CD4-positive, alpha-beta T cell treated with Interleukin-17A for 1 hour (primary cell): ENCODE data around the gene GM2A.
"Not testable (repeated sequence)": the region's sequence is repeated elsewhere in the genome, so short reads cannot be mapped to it uniquely, and the experiment has no call there.

Source experiments
- DNase-seq: peaks from one replicate; pipeline ENCODE4 v3.0.0-alpha.2; 2020

GM2A gene

GRCh38 chr5:151295138-151295537 is 42.2 kb downstream of the GM2A start:
- no peak for DNase-seq

GRCh38 chr5:151295791-151296477 is 42.9 kb downstream of the GM2A start:
- no peak for DNase-seq

- no peak for DNase-seq
These were observed 43.5 kb downstream of the GM2A start for GRCh38 chr5:151296478-151296830.

- no peak for DNase-seq
These were observed 44.0 kb downstream of the GM2A start for GRCh38 chr5:151296974-151297373.

- DNase-seq: no peak
These were observed 45.3 kb downstream of the GM2A start for GRCh38 chr5:151298063-151298855.

- no peak for DNase-seq
These were observed 50.7 kb downstream of the GM2A start, which contains the start of gene SLC36A3 for GRCh38 chr5:151303666-151304065. Gene SLC36A3, minus strand, starts transcription at chr5:151303766. Its CDS starts 412 bp downstream, at chr5:151303354.

GRCh38 chr5:151309266-151309665 is 56.3 kb downstream of the GM2A start:
- DNase-seq: not testable (repeated sequence)

GRCh38 chr5:151309821-151310220 is 56.8 kb downstream of the GM2A start:
- DNase-seq: not testable (repeated sequence)

GRCh38 chr5:151310932-151311331 is 57.9 kb downstream of the GM2A start:
- no peak for DNase-seq

- no peak for DNase-seq
These were observed 59.9 kb downstream of the GM2A start for GRCh38 chr5:151312756-151313324.

GRCh38 chr5:151313357-151313756 is 60.4 kb downstream of the GM2A start:
- DNase-seq: no peak

- peak; percentile 47 for DNase-seq
These were observed 63.1 kb downstream of the GM2A start for GRCh38 chr5:151315998-151316597.

- DNase-seq: no peak
These were observed 64.9 kb downstream of the GM2A start for GRCh38 chr5:151317871-151318270.

GRCh38 chr5:151318850-151319732 is 66.1 kb downstream of the GM2A start:
- DNase-seq: no peak
